Mucosa of gallbladder (tissue), 1 donor: ENCODE results near the gene STAB1. TPM values are rescaled to one million over a fixed set of nuclear protein-coding genes. Genes with fewer than 3 reads are reported as not detected.

Experiments
- DNase-seq: peaks from one replicate; pipeline ENCODE4 v3.0.0-alpha.2; 2020; ENCODE audit warnings: low spot score
- total RNA-seq: library from RNA; stranded (reverse); gene quantifications from one replicate; pipeline ENCODE4 v1.2.1, GENCODE V29; 2021
- donor health status: DM: no; HTN: no; CAD: no.

STAB1 gene
- total RNA-seq, 1 donor from 2014 or later = 222 TPM

GRCh38 chr3:52534281-52535183, 39.4 kb downstream of the STAB1 start:
- DNase-seq = no peak

GRCh38 chr3:52535411-52536111, 40.4 kb downstream of the STAB1 start:
- no peak for DNase-seq

GRCh38 chr3:52536112-52536368, 40.9 kb downstream of the STAB1 start:
- no peak for DNase-seq

- peak; percentile 98 for DNase-seq
Measured at GRCh38 chr3:52536369-52537164, 41.4 kb downstream of the STAB1 start, which contains the start of gene UQCC5. Gene UQCC5 (plus strand): TSS chr3:52536605. CDS start chr3:52536756, 151 bp downstream.

- DNase-seq = no peak
Measured at GRCh38 chr3:52537165-52537620, 42.1 kb downstream of the STAB1 start.

GRCh38 chr3:52537726-52538421, 42.7 kb downstream of the STAB1 start:
- DNase-seq = no peak

- DNase-seq = no peak
Measured at GRCh38 chr3:52539010-52539653, 44.0 kb downstream of the STAB1 start.

- DNase-seq = no peak
Measured at GRCh38 chr3:52541050-52541449, 45.9 kb downstream of the STAB1 start.

- DNase-seq = no peak
Measured at GRCh38 chr3:52544937-52545336, 49.8 kb downstream of the STAB1 start.

GRCh38 chr3:52546111-52546901, 51.2 kb downstream of the STAB1 start:
- no peak for DNase-seq

GRCh38 chr3:52547143-52547542, 52.0 kb downstream of the STAB1 start:
- no peak for DNase-seq

- DNase-seq = no peak
Measured at GRCh38 chr3:52551118-52551517, 56.0 kb downstream of the STAB1 start.

GRCh38 chr3:52552089-52552488, 57.0 kb downstream of the STAB1 start:
- no peak for DNase-seq

GRCh38 chr3:52554026-52554755, 59.1 kb downstream of the STAB1 start:
- DNase-seq = no peak

- no peak for DNase-seq
Measured at GRCh38 chr3:52555056-52555455, 59.9 kb downstream of the STAB1 start.

- no peak for DNase-seq
Measured at GRCh38 chr3:52557011-52557960, 62.1 kb downstream of the STAB1 start.

GRCh38 chr3:52558436-52558835, 63.3 kb downstream of the STAB1 start:
- DNase-seq = no peak

GRCh38 chr3:52561028-52561747, 66.0 kb downstream of the STAB1 start:
- no peak for DNase-seq
